Suprapubic skin (tissue), 4 donors: ENCODE results near the gene SKAP2. TPM values are rescaled to one million over a fixed set of nuclear protein-coding genes. Genes with fewer than 3 reads are reported as not detected.

Source experiments
- DNase-seq, 2 donors: peaks; one replicate each; pipeline ENCODE4 v3.0.0-alpha.2; 2019; ENCODE audit warnings: low spot score in 2 of 2
- H3K27ac ChIP-seq: fragments of 200-600 bp; sonication (generic); one replicate; pipeline ENCODE4 v1.5.1; 2019
- H3K27me3 ChIP-seq: fragments of 200-600 bp; sonication (generic); one replicate; pipeline ENCODE4 v1.5.1; 2019
- H3K36me3 ChIP-seq: fragments of 200-600 bp; sonication (generic); one replicate; pipeline ENCODE4 v1.5.1; 2019
- H3K4me1 ChIP-seq: fragments of 200-600 bp; sonication (generic); one replicate; pipeline ENCODE4 v1.5.1; 2019
- H3K4me3 ChIP-seq: fragments of 200-600 bp; sonication (generic); one replicate; pipeline ENCODE4 v1.5.1; 2019; ENCODE audit warnings: mild to moderate bottlenecking
- H3K9me3 ChIP-seq: fragments of 200-600 bp; sonication (generic); one replicate; pipeline ENCODE4 v1.5.1; 2019
- CTCF ChIP-seq, 2 donors: fragments of 200-600 bp in 1 of 2; fragments of 450-650 bp in 1 of 2; sonication (generic) in 1 of 2; IDR thresholded peaks; one replicate each; pipeline ENCODE4 v1.5.1; 2016 to 2019; ENCODE audit warnings: antibody characterized with exemption in 2 of 2, mild to moderate bottlenecking in 1 of 2, moderate library complexity in 1 of 2
- EP300 ChIP-seq: sonication (generic); formaldehyde crosslinking; IDR thresholded peaks from one replicate; pipeline ENCODE4 v1.6.1; 2017; ENCODE audit warnings: antibody characterized with exemption
- POLR2A ChIP-seq, 2 donors: fragments of 450-650 bp; IDR thresholded peaks; one replicate each; pipeline ENCODE4 v1.6.1; 2017; ENCODE audit warnings: antibody characterized with exemption in 2 of 2, mild to moderate bottlenecking in 2 of 2, moderate library complexity in 2 of 2
- POLR2AphosphoS5 ChIP-seq, 3 donors: sonication (generic); formaldehyde crosslinking; IDR thresholded peaks; one replicate each; pipeline ENCODE4 v1.6.1; 2017; ENCODE audit warnings: antibody characterized with exemption in 3 of 3
- WGBS: methylation state at CpG from one replicate; pipeline ENCODE4 v1.1.5; 2018; 5-methylcytosine and 5-hydroxymethylcytosine counted together
- total RNA-seq, 4 donors: library from RNA; depleted of rRNA; stranded (reverse); fragments of >200 nt; gene quantifications; one replicate each; pipeline ENCODE4 v1.1.0, GENCODE V29; 2016

The SKAP2 gene
- total RNA-seq, 4 donors from 2014 or later: 21.3 to 34.4 (median 23.9) TPM

GRCh38 chr7:26670841-26671240, 193.5 kb downstream of the SKAP2 start:
- 96% methylated on average over 2 of the region's 2 CpGs for WGBS
- no peak for DNase-seq
- no peak overlapping the region for H3K4me3 ChIP-seq
- H3K27ac ChIP-seq: no peak overlapping the region
- H3K27me3 ChIP-seq: no peaks in the 10 kb centered on the region
- no peak for TF ChIP-seq POLR2A (IDR thresholded peaks at IDR 0.05)
- H3K4me1 ChIP-seq: peaks cover 8% of the 10 kb centered on the region
- H3K36me3 ChIP-seq: no peaks in the 10 kb centered on the region
- no peaks in the 10 kb centered on the region for H3K9me3 ChIP-seq

GRCh38 chr7:26670290-26670689, 194.1 kb downstream of the SKAP2 start:
- no peaks in the 10 kb centered on the region for H3K36me3 ChIP-seq
- no peaks in the 10 kb centered on the region for H3K9me3 ChIP-seq
- DNase-seq: no peak
- H3K27me3 ChIP-seq: no peaks in the 10 kb centered on the region
- 65% methylated on average over 2 of the region's 2 CpGs for WGBS
- TF ChIP-seq CTCF (IDR thresholded peaks at IDR 0.05) (no peak), POLR2AphosphoS5 (IDR thresholded peaks at IDR 0.05) (no peak), POLR2A (IDR thresholded peaks at IDR 0.05) (no peak), EP300 (no peak)
- H3K4me3 ChIP-seq: no peak overlapping the region
- H3K27ac ChIP-seq: no peak overlapping the region
- H3K4me1 ChIP-seq: peaks cover 8% of the 10 kb centered on the region

GRCh38 chr7:26668821-26669220, 195.6 kb downstream of the SKAP2 start:
- WGBS: 94% methylated on average over 4 of the region's 4 CpGs
- peaks cover 15% of the 10 kb centered on the region for H3K4me1 ChIP-seq
- no peaks in the 10 kb centered on the region for H3K36me3 ChIP-seq
- H3K27ac ChIP-seq: no peak overlapping the region
- no peaks in the 10 kb centered on the region for H3K27me3 ChIP-seq
- TF ChIP-seq POLR2AphosphoS5 (IDR thresholded peaks at IDR 0.05): no peak
- no peak for TF ChIP-seq CTCF (IDR thresholded peaks at IDR 0.05)
- TF ChIP-seq POLR2A (IDR thresholded peaks at IDR 0.05): no peak
- no peak for TF ChIP-seq EP300
- no peaks in the 10 kb centered on the region for H3K9me3 ChIP-seq
- H3K4me3 ChIP-seq: no peak overlapping the region
- no peak for DNase-seq

GRCh38 chr7:26667514-26668133, 196.8 kb downstream of the SKAP2 start:
- no peak overlapping the region for H3K27ac ChIP-seq
- WGBS: 13% methylated on average over 5 of the region's 5 CpGs
- H3K4me3 ChIP-seq: no peak overlapping the region
- H3K4me1 ChIP-seq: peaks cover 15% of the 10 kb centered on the region
- H3K9me3 ChIP-seq: no peaks in the 10 kb centered on the region
- no peaks in the 10 kb centered on the region for H3K27me3 ChIP-seq
- peak in 1 of 2 donors; percentile 73 for DNase-seq
- TF ChIP-seq CTCF (IDR thresholded peaks at IDR 0.05) (peak; percentile 60 to 61), EP300 (no peak), POLR2AphosphoS5 (IDR thresholded peaks at IDR 0.05) (no peak), POLR2A (IDR thresholded peaks at IDR 0.05) (no peak)
- H3K36me3 ChIP-seq: no peaks in the 10 kb centered on the region

- Histone ChIP-seq H3K4me1 (peaks cover 15% of the 10 kb centered on the region), H3K36me3 (no peaks in the 10 kb centered on the region), H3K4me3 (no peak overlapping the region), H3K27me3 (no peaks in the 10 kb centered on the region), H3K27ac (no peak overlapping the region), H3K9me3 (no peaks in the 10 kb centered on the region)
- no peak for DNase-seq
- WGBS: 45% methylated on average over 5 of the region's 5 CpGs
- TF ChIP-seq POLR2AphosphoS5 (IDR thresholded peaks at IDR 0.05) (no peak), CTCF (IDR thresholded peaks at IDR 0.05) (no peak), EP300 (no peak), POLR2A (IDR thresholded peaks at IDR 0.05) (no peak)
Observed at GRCh38 chr7:26664735-26665416, 199.5 kb downstream of the SKAP2 start.
